B cell (primary cell): ENCODE measurements around the gene GFI1B. TPM values are rescaled to one million over a fixed set of nuclear protein-coding genes. Genes with fewer than 3 reads are reported as not detected.
A peak's percentile ranks its signal among the peaks of the same experiment; 100 is the strongest.

ENCODE experiments used
- ATAC-seq: fragments of 200-7000 bp; cut with Tn5 transposase; one replicate; pipeline ENCODE4 v1.10.0; 2021; ENCODE audit warnings: low read depth, mild to moderate bottlenecking, moderate number of reproducible peaks, moderate library complexity
- CTCF ChIA-PET: fragments of 350-600 bp; sonication (Branson Sonifier 250); formaldehyde crosslinking; loops from one replicate; lab custom pipeline; 2021; ENCODE audit warnings: antibody characterized with exemption, inconsistent platforms; lab: Charles Lee
- POLR2A ChIA-PET: fragments of 350-600 bp; sonication (Branson Sonifier 250); formaldehyde crosslinking; loops from one replicate; lab custom pipeline; 2021; ENCODE audit warnings: antibody characterized with exemption; lab: Charles Lee
- DNase-seq: peaks from one replicate; pipeline ENCODE4 v3.0.0; 2013
- H2AFZ ChIP-seq: 2 replicates; pipeline ENCODE4 v1.6.1; 2012; ENCODE audit warnings: mild to moderate bottlenecking, low read depth, low read length; ENCODE audit not compliant: insufficient read depth, poor library complexity, severe bottlenecking
- H3K27ac ChIP-seq, 2 donors: 1 replicate in 1 of 2; 2 replicates in 1 of 2; pipeline ENCODE4 v1.5.1; 2012 to 2013; ENCODE audit warnings: low read length in 2 of 2, mild to moderate bottlenecking in 2 of 2, moderate library complexity in 1 of 2
- H3K27me3 ChIP-seq, 4 experiments: fragments of 200-600 bp in 1 of 4; sonication (generic) in 1 of 4; replicated peaks in 1 of 4; 1 replicate in 2 of 4; 2 replicates in 2 of 4; pipeline versions ENCODE4 v1.6.1 to v1.7.0; 2013 to 2016; ENCODE audit warnings: low read length in 3 of 4, mild to moderate bottlenecking in 2 of 4, mixed read lengths in 1 of 4, moderate library complexity in 1 of 4; ENCODE audit not compliant: insufficient read depth in 4 of 4, control insufficient read depth in 3 of 4; ENCODE audit errors: control extremely low read depth in 1 of 4
- H3K36me3 ChIP-seq, 2 experiments: replicated peaks in 1 of 2; 1 replicate in 1 of 2; 2 replicates in 1 of 2; pipeline versions ENCODE4 v1.6.1 to v1.7.1; 2013; ENCODE audit warnings: low read length in 1 of 2; ENCODE audit not compliant: insufficient read depth in 2 of 2, control insufficient read depth in 1 of 2; ENCODE audit errors: control extremely low read depth in 1 of 2, extremely low read depth in 1 of 2
- H3K4me1 ChIP-seq, 2 donors: fragments of 200-600 bp in 1 of 2; sonication (generic) in 1 of 2; 1 replicate in 1 of 2; 2 replicates in 1 of 2; pipeline versions ENCODE4 v1.5.1 to v1.6.1; 2013 to 2017; ENCODE audit warnings: low read length in 2 of 2; ENCODE audit not compliant: control insufficient read depth in 2 of 2, insufficient read depth in 2 of 2
- H3K4me2 ChIP-seq: replicated peaks from 2 replicates; pipeline ENCODE3; 2012; ENCODE audit warnings: mild to moderate bottlenecking, low read depth, low read length; ENCODE audit not compliant: poor library complexity, severe bottlenecking
- H3K4me3 ChIP-seq, 5 experiments: fragments of 200-600 bp in 1 of 5; sonication (generic) in 1 of 5; 1 replicate in 3 of 5; 2 replicates in 2 of 5; pipeline versions ENCODE4 v1.5.1 to v1.7.0; 2011 to 2016; ENCODE audit warnings: low read length in 4 of 5, mild to moderate bottlenecking in 4 of 5, low read depth in 2 of 5, control low read depth in 1 of 5, moderate library complexity in 1 of 5; ENCODE audit not compliant: insufficient read depth in 1 of 5; ENCODE audit errors: control extremely low read depth in 1 of 5, extremely low read depth in 1 of 5
- H3K79me2 ChIP-seq: fragments of 200-600 bp; sonication (generic); one replicate; pipeline ENCODE4 v1.6.0; 2016; ENCODE audit warnings: low read length; ENCODE audit not compliant: control insufficient read depth, insufficient read depth
- H3K9ac ChIP-seq: fragments of 200-600 bp; sonication (generic); 2 replicates; pipeline ENCODE4 v1.6.1; 2017; ENCODE audit warnings: mild to moderate bottlenecking, low read length, moderate library complexity
- H3K9me3 ChIP-seq, 3 donors: one replicate each; pipeline versions ENCODE4 v1.6.1 to v1.7.1; 2013; ENCODE audit warnings: low read length in 2 of 3; ENCODE audit not compliant: control insufficient read depth in 2 of 3, insufficient read depth in 1 of 3; ENCODE audit errors: control extremely low read depth in 1 of 3
- H4K20me1 ChIP-seq: 2 replicates; pipeline ENCODE4 v1.6.0; 2012; ENCODE audit warnings: mild to moderate bottlenecking, low read length; ENCODE audit not compliant: insufficient read depth, control insufficient read depth, poor library complexity, severe bottlenecking
- H3K27ac Mint-ChIP-seq: one replicate; pipeline ENCODE4 v1.8.0; 2021; ENCODE audit warnings: mixed read lengths
- H3K27me3 Mint-ChIP-seq: one replicate; pipeline ENCODE4 v1.8.0; 2021; ENCODE audit warnings: mixed read lengths
- H3K4me1 Mint-ChIP-seq: one replicate; pipeline ENCODE4 v1.8.0; 2021; ENCODE audit warnings: mixed read lengths
- H3K4me3 Mint-ChIP-seq: one replicate; pipeline ENCODE4 v1.8.0; 2021; ENCODE audit warnings: mixed read lengths
- H3K9me3 Mint-ChIP-seq: one replicate; pipeline ENCODE4 v1.8.0; 2022; ENCODE audit warnings: mixed read lengths; ENCODE audit not compliant: insufficient read depth
- CTCF ChIP-seq: fragments of 200-600 bp; IDR thresholded peaks from one replicate; pipeline ENCODE4 v1.8.0; 2022; ENCODE audit warnings: antibody characterized with exemption, mild to moderate bottlenecking
- EZH2 ChIP-seq: IDR thresholded peaks from 2 replicates; pipeline ENCODE4 v1.6.1; 2012; ENCODE audit warnings: borderline replicate concordance, low read depth, mild to moderate bottlenecking, moderate library complexity, low read length; ENCODE audit not compliant: insufficient read depth, poor library complexity, severe bottlenecking
- WGBS: methylation state at CpG from one replicate; pipeline ENCODE4 v1.1.5; 2013; ENCODE audit warnings: missing lambda C conversion rate; ENCODE audit not compliant: insufficient coverage; 5-methylcytosine and 5-hydroxymethylcytosine counted together
- intact Hi-C: fragments of 100-400 bp; cut with micrococcal nuclease; formaldehyde crosslinking; loops from one replicate; pipeline ENCODE4 v1.10.0; 2022
- polyA plus RNA-seq: library from polyadenylated mRNA; depleted of rRNA; stranded (reverse); fragments of >200 nt; gene quantifications from 2 replicates; pipeline ENCODE4 v1.2.3, GENCODE V29; 2012
- total RNA-seq, 2 donors: library from RNA; stranded (reverse); fragments of 120-200 nt in 1 of 2; gene quantifications; 1 replicate in 1 of 2; 2 replicates in 1 of 2; pipeline versions ENCODE4 v1.2.3 to v1.2.4, GENCODE V29; 2013 to 2022

Gene GFI1B
- total and polyA plus RNA-seq, 2 donors (not counting 1 experiment from before 2014, with no cell fraction given), result 0.09 TPM; not detected in 1

DNA sequence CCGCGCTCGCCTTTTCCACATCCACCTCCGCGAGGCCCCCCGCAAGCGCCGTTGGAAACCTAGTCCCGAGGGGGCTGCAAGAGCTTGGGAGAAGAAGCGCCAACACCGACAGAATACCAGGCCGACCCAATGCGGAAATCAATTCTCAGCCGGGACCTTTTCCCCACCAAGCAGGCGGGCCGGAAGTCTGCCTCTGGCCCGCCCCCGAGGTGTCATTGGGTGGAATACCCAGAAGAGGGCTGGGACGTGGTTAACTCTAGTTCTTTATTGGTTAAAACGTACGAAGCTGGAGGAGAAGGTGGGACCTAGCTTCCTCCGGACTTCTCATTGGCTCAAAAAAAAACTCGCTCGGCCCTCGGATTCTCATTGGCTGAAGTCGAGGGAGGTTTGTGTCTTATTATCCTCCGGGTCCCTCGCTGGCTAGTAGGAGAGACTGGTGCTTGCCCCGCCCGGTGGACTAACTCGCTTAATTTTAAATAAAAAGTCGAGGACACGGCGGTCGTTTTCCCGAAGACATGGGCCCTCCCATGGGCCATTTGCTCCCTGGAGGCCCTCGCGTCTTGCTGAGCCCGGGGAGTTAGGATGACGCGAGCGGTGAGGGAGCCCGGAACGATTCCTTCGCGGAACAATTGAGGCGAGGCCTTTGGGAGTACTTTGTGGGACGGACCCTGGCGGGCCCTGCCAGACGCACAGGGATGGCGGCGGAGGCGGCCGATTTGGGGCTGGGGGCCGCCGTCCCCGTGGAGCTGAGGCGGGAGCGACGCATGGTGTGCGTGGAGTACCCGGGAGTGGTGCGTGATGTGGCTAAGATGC, 52.0 kb downstream of the GFI1B start, which contains the start of gene GTF3C5:
Gene GTF3C5 (plus strand): TSS at position 681 of the 813 bp plus-strand sequence. CDS start 15 bp downstream, at position 696.
- intact Hi-C loops, result loop anchor here (1.0 to 5.0 kb wide), 3 partner anchors 114 to 387 kb away; partner anchors contain the start of genes REXO4, STKLD1 and SURF4
- Mint-ChIP-seq H3K27ac (peak within 1 kb of the TSS; percentile 98), H3K4me1 (peaks cover 46% of the 10 kb centered on the region), H3K9me3 (no peaks in the 10 kb centered on the region), H3K4me3 (peak within 1 kb of the TSS; percentile 97), H3K27me3 (no peaks in the 10 kb centered on the region)
- peak; percentile 97 for DNase-seq
- Histone ChIP-seq H3K4me1 (peaks cover 20 to 24% of the 10 kb centered on the region in 2 donors), H3K27ac (peak within 1 kb of the TSS; percentile 87 to 96), H3K4me2 (peak within 1 kb of the TSS; percentile 89), H3K9me3 (no peaks in the 10 kb centered on the region), H3K27me3 (no peaks in the 10 kb centered on the region), H3K36me3 (peaks cover 0 to 5% of the 10 kb centered on the region in 2 experiments), H3K4me3 (peak within 1 kb of the TSS; percentile 87 to 99 (median 95)), H3K79me2 (peaks cover 60% of the 10 kb centered on the region), H2AFZ (peak within 1 kb of the TSS; percentile 100), H4K20me1 (peaks cover 11% of the 10 kb centered on the region), H3K9ac (peak within 1 kb of the TSS; percentile 94)
- CTCF ChIA-PET, result interaction anchor here (1.0 to 4.3 kb wide), 8 partner anchors 8 to 155 kb away, joined by 3 to 53 read pairs (median 6); partner anchors contain the start of genes GBGT1 and GFI1B
- WGBS, result under 1% methylated on average over 60 of the region's 63 CpGs
- POLR2A ChIA-PET, result interaction anchor here (0.6 to 2.0 kb wide), 11 partner anchors 8 to 1351 kb away, joined by 3 to 10 read pairs (median 4); partner anchors contain the start of genes CACFD1, CFAP77, SLC2A6 and SURF6
- ATAC-seq, result peak; percentile 96
- TF ChIP-seq CTCF (no peak), EZH2 (no peak)
